Osteocyte (in vitro differentiated cells): ENCODE measurements around the gene PHF8. TPM values are rescaled to one million over a fixed set of nuclear protein-coding genes. Genes with fewer than 3 reads are reported as not detected.

ENCODE experiments used
- DNase-seq: peaks from one replicate; pipeline ENCODE4 v3.0.0; 2021; ENCODE audit warnings: mixed read lengths; ENCODE audit not compliant: unreplicated experiment; ENCODE audit errors: extremely low spot score
- H3K27ac Mint-ChIP-seq: one replicate; pipeline ENCODE4 v1.8.0; 2021; ENCODE audit warnings: mild to moderate bottlenecking, mixed read lengths; ENCODE audit not compliant: unreplicated experiment
- H3K27me3 Mint-ChIP-seq: one replicate; pipeline ENCODE4 v1.8.0; 2021; ENCODE audit warnings: mixed read lengths; ENCODE audit not compliant: unreplicated experiment
- H3K36me3 Mint-ChIP-seq: one replicate; pipeline ENCODE4 v1.8.0; 2021; ENCODE audit warnings: mixed read lengths; ENCODE audit not compliant: unreplicated experiment
- H3K4me1 Mint-ChIP-seq: one replicate; pipeline ENCODE4 v1.8.0; 2021; ENCODE audit warnings: mixed read lengths; ENCODE audit not compliant: unreplicated experiment
- H3K4me3 Mint-ChIP-seq: one replicate; pipeline ENCODE4 v1.8.0; 2021; ENCODE audit warnings: mild to moderate bottlenecking, moderate library complexity, mixed read lengths; ENCODE audit not compliant: unreplicated experiment
- H3K9me3 Mint-ChIP-seq: one replicate; pipeline ENCODE4 v1.8.0; 2021; ENCODE audit warnings: mixed read lengths; ENCODE audit not compliant: unreplicated experiment
- CTCF ChIP-seq: fragments of 200-600 bp; sonication (generic); IDR thresholded peaks from 2 replicates; pipeline ENCODE4 v1.5.0; 2021; ENCODE audit warnings: antibody characterized with exemption, mild to moderate bottlenecking, moderate library complexity
- long read RNA-seq: library from polyadenylated mRNA; unstranded; transcript quantifications from one replicate; pipeline ENCODE4 v2.0.0, GENCODE V29; 2021
- total RNA-seq: library from RNA; stranded (reverse); gene quantifications from 2 replicates; pipeline ENCODE4 v1.2.1, GENCODE V29; 2021

Gene PHF8
- total RNA-seq, result 30.0 and 30.5 TPM in 2 replicates
- long read RNA-seq, partial matches to known transcripts, result 14 of 20 reads
- long read RNA-seq, other reads (novel, unspliced or antisense), result 6 of 20 reads

- peak; percentile 98 for DNase-seq
- TF ChIP-seq CTCF, result no peak
- H3K4me3 Mint-ChIP-seq, result peak within 1 kb of the TSS; percentile 94
- peak within 1 kb of the TSS; percentile 100 for H3K27ac Mint-ChIP-seq
- H3K36me3 Mint-ChIP-seq, result no peaks in the 10 kb centered on the region
- H3K4me1 Mint-ChIP-seq, result peaks cover 9% of the 10 kb centered on the region
- H3K27me3 Mint-ChIP-seq, result no peaks in the 10 kb centered on the region
- H3K9me3 Mint-ChIP-seq, result peaks cover 8% of the 10 kb centered on the region
These were observed at the start of gene PHF8 for GRCh38 chrX:54044126-54044876. PHF8 (minus strand) TSS chrX:54044473; CDS start chrX:54042728, 1,745 bp downstream.

DNA sequence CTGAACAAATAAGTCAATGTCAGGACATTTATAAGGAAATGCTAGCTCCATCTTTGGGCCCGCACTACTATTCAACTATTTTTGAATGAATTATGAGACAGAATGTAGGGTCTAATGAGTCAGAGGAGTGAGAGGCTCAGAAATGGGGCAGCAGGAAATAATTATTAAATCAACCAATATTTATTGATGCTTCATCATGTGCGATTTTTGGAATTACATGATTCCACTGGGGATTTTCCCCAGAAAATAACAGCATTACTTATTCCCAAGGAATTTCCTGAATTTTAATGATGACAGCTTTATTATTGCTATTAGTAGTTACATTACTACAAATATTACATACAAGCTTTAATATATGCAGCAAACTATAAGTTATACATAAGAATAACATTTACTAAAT is 49.3 kb upstream of the PHF8 start:
- Mint-ChIP-seq H3K4me3 (no peak overlapping the region), H3K27me3 (no peaks in the 10 kb centered on the region), H3K4me1 (peaks cover 10% of the 10 kb centered on the region), H3K36me3 (peaks cover 8% of the 10 kb centered on the region), H3K9me3 (peaks cover 8% of the 10 kb centered on the region), H3K27ac (peak overlapping the region; percentile 67)
- no peak for DNase-seq
- no peak for TF ChIP-seq CTCF

DNA sequence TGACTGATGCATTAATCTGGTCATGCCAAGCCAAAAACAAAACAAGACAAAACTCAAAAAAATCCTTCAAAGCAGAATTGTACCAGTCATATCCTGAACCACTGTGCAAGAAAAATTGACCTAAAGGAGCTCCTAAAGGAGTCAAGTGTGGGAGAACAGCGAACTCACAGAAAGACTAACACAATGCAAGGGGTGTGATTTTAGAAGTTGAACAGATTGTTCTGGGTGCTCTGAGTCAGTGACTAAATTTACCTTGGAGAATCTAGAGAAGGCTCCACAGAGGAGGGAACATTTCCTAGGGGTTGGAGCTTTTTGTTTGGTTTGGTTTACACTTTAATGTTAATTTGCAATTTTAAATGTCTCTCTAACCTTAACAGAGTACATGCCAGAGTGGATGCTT is 48.9 kb upstream of the PHF8 start:
- Mint-ChIP-seq H3K36me3 (peaks cover 8% of the 10 kb centered on the region), H3K27me3 (no peaks in the 10 kb centered on the region), H3K4me1 (peaks cover 10% of the 10 kb centered on the region), H3K27ac (peak overlapping the region; percentile 67), H3K9me3 (peaks cover 8% of the 10 kb centered on the region), H3K4me3 (no peak overlapping the region)
- TF ChIP-seq CTCF, result no peak
- no peak for DNase-seq

- no peak overlapping the region for H3K4me3 Mint-ChIP-seq
- DNase-seq, result no peak
- TF ChIP-seq CTCF, result no peak
- no peak overlapping the region for H3K27ac Mint-ChIP-seq
- peaks cover 10% of the 10 kb centered on the region for H3K4me1 Mint-ChIP-seq
- peaks cover 8% of the 10 kb centered on the region for H3K9me3 Mint-ChIP-seq
- H3K27me3 Mint-ChIP-seq, result no peaks in the 10 kb centered on the region
- H3K36me3 Mint-ChIP-seq, result peaks cover 8% of the 10 kb centered on the region
These were observed 46.6 kb upstream of the PHF8 start for GRCh38 chrX:54090880-54091279.

- TF ChIP-seq CTCF, result no peak
- peaks cover 8% of the 10 kb centered on the region for H3K36me3 Mint-ChIP-seq
- DNase-seq, result no peak
- no peaks in the 10 kb centered on the region for H3K27me3 Mint-ChIP-seq
- H3K27ac Mint-ChIP-seq, result no peak overlapping the region
- H3K4me1 Mint-ChIP-seq, result peaks cover 8% of the 10 kb centered on the region
- peaks cover 8% of the 10 kb centered on the region for H3K9me3 Mint-ChIP-seq
- no peak overlapping the region for H3K4me3 Mint-ChIP-seq
These were observed 44.9 kb upstream of the PHF8 start for GRCh38 chrX:54089191-54089590.
